NOMO-1 treated with DMSO at 0.1 percent for 48 hours (cell line): ENCODE measurements around the gene PRR23C.
"Not testable (repeated sequence)": the region's sequence is repeated elsewhere in the genome, so short reads cannot be mapped to it uniquely, and the experiment has no call there.

Experiments
- DNase-seq: peaks from one replicate; lab custom pipeline; 2025; ENCODE audit not compliant: unreplicated experiment; lab: John Stamatoyannopoulos, UW

Gene PRR23C

GRCh38 chr3:139044366-139045210 is at the start of gene PRR23C:
Gene PRR23C, minus strand, starts transcription at chr3:139044892. Its CDS starts 272 bp downstream, at chr3:139044620.
- no peak for DNase-seq

- DNase-seq: no peak
These were observed 49.1 kb upstream of the PRR23C start for GRCh38 chr3:139093840-139094239.

GRCh38 chr3:139088462-139089324 is 44.0 kb upstream of the PRR23C start:
- DNase-seq: no peak

GRCh38 chr3:139087621-139088020 is 42.9 kb upstream of the PRR23C start:
- no peak for DNase-seq

GRCh38 chr3:139084176-139084575 is 39.5 kb upstream of the PRR23C start:
- no peak for DNase-seq

- DNase-seq: peak; percentile 27
These were observed 29.9 kb upstream of the PRR23C start for GRCh38 chr3:139074565-139075115.

GRCh38 chr3:139062918-139063317 is 18.2 kb upstream of the PRR23C start:
- no peak for DNase-seq

GRCh38 chr3:139052802-139053600 is 8.3 kb upstream of the PRR23C start:
- DNase-seq: no peak

GRCh38 chr3:139043554-139044365 is 932 bp downstream of the PRR23C start:
- DNase-seq: no peak

- DNase-seq: no peak
These were observed 7.2 kb downstream of the PRR23C start for GRCh38 chr3:139037478-139037877.

GRCh38 chr3:139032326-139033002 is 12.2 kb downstream of the PRR23C start:
- DNase-seq: no peak

- DNase-seq: not testable (repeated sequence)
These were observed 14.1 kb downstream of the PRR23C start for GRCh38 chr3:139030576-139030975.

GRCh38 chr3:139024968-139025367 is 19.7 kb downstream of the PRR23C start:
- no peak for DNase-seq

GRCh38 chr3:139020868-139021234 is 23.8 kb downstream of the PRR23C start, which contains the start of gene PRR23B:
Gene PRR23B, minus strand, starts transcription at chr3:139020926. Its CDS starts 265 bp downstream, at chr3:139020661.
- DNase-seq: no peak

GRCh38 chr3:139020036-139020867 is 24.4 kb downstream of the PRR23C start:
- no peak for DNase-seq

GRCh38 chr3:139016430-139017048 is 28.2 kb downstream of the PRR23C start:
- no peak for DNase-seq

- DNase-seq: no peak
These were observed 38.5 kb downstream of the PRR23C start, which contains the start of gene PRR23A for GRCh38 chr3:139006051-139006716. Gene PRR23A, minus strand, starts transcription at chr3:139006268. Its CDS starts 0 bp downstream, at chr3:139006268.
